ENCODE results near the gene MDM2. TPM values are rescaled to one million over a fixed set of nuclear protein-coding genes. Genes with fewer than 3 reads are reported as not detected.
"Not testable (repeated sequence)": the region's sequence is repeated elsewhere in the genome, so short reads cannot be mapped to it uniquely, and the experiment has no call there.

Gene MDM2
- total RNA-seq, 4 donors from 2014 or later: 39.5 to 84.1 (median 61.8) TPM

DNA sequence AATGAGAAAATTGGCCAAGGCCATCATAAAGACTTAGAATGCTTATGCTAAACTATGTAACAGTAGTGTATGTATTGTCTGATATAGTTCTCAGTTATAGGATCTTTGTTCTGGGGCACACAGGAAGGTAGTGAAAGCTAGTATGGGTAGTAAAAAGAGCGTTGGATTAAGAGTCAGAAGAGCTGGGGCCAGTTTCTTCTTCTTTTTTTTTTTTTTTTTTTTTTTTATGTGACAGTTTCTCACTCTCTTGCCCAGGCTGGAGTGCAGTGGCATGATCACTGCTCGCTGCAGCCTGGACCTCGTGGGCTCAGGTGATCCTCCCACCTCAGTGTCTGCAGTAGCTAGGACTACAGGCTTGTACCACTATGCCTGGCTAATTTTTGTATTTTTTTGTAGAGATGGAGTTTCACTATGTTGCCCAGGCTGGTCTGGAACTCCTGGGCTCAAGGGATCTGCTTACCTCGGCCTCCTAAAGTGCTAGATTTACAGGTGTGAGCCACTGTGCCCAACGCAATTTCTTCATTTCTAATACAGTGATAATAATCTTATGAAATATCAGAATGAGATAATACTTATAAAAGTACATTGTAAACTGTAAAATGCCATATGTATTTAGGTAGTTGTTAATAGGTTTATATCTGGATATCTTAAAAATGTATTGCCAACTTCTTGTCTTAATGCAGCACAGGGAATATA lies 7.4 kb downstream of the MDM2 start:
- WGBS: 77% methylated on average over 5 of the region's 5 CpGs
- TF ChIP-seq POLR2A (IDR thresholded peaks at IDR 0.05): no peak
- TF ChIP-seq, protein P1, sequence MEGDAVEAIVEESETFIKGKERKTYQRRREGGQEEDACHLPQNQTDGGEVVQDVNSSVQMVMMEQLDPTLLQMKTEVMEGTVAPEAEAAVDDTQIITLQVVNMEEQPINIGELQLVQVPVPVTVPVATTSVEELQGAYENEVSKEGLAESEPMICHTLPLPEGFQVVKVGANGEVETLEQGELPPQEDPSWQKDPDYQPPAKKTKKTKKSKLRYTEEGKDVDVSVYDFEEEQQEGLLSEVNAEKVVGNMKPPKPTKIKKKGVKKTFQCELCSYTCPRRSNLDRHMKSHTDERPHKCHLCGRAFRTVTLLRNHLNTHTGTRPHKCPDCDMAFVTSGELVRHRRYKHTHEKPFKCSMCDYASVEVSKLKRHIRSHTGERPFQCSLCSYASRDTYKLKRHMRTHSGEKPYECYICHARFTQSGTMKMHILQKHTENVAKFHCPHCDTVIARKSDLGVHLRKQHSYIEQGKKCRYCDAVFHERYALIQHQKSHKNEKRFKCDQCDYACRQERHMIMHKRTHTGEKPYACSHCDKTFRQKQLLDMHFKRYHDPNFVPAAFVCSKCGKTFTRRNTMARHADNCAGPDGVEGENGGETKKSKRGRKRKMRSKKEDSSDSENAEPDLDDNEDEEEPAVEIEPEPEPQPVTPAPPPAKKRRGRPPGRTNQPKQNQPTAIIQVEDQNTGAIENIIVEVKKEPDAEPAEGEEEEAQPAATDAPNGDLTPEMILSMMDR (IDR thresholded peaks at IDR 0.05): no peak
- TF ChIP-seq EP300 (IDR thresholded peaks at IDR 0.05): no peak
- no peak for TF ChIP-seq POLR2AphosphoS5 (IDR thresholded peaks at IDR 0.05)
- H3K27ac ChIP-seq: no peak overlapping the region
- H3K36me3 ChIP-seq: peaks cover 63% of the 10 kb centered on the region
- no peak for DNase-seq (ENCODE audit: low spot score in 2 of 2)
- H3K4me3 ChIP-seq: no peak overlapping the region
- no peaks in the 10 kb centered on the region for H3K27me3 ChIP-seq
- no peaks in the 10 kb centered on the region for H3K9me3 ChIP-seq
- peaks cover 28% of the 10 kb centered on the region for H3K4me1 ChIP-seq

DNA sequence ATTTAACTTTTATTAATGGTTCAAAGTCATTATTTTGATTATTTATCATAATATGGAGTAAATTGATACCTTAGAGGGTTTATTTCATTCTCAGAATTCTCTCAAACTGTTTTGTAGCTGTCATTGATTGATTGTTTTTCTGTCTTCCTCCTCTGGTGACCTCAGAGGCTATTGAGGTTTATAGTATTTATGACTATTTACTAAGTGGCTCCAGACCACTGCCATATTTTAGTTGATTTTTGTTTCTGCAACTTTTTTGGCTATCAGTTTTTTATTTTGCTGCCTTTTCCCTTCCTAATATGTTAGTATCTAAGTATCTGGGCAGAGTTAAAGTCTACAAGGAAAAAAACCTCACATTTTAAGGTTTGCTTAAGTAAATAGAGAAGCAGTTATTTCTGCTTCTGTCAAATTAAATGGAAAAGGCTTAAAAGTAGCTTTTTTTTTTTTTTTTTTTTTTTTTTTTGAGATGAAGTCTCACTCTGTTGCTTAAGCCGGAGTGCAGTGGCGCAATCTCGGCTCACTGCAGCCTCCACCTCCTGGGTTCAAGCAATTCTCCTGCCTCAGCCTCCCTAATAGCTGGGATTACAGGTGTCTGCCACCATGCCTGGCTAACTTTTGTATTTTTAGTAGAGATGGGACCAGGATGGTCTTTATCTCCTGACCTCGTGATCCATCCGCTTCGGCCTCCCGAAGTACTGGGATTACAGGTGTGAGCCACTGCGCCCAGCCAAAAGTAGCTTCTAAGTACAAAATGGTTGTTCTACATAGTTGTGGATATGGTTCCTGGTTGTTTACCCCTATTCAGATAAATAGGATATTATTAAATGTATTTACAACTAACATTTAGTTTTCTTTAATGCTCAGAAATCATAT lies 8.2 kb downstream of the MDM2 start:
- Histone ChIP-seq H3K27me3 (no peaks in the 10 kb centered on the region), H3K4me3 (no peak overlapping the region), H3K9me3 (no peaks in the 10 kb centered on the region), H3K27ac (no peak overlapping the region), H3K36me3 (peaks cover 61% of the 10 kb centered on the region), H3K4me1 (peaks cover 22% of the 10 kb centered on the region)
- DNase-seq (ENCODE audit: low spot score in 2 of 2): no peak
- WGBS: over 99% methylated on average over 8 of the region's 8 CpGs
- TF ChIP-seq, protein P1 (IDR thresholded peaks at IDR 0.05): no peak
- TF ChIP-seq POLR2A (IDR thresholded peaks at IDR 0.05): no peak
- TF ChIP-seq EP300 (IDR thresholded peaks at IDR 0.05): no peak
- no peak for TF ChIP-seq POLR2AphosphoS5 (IDR thresholded peaks at IDR 0.05)

DNA sequence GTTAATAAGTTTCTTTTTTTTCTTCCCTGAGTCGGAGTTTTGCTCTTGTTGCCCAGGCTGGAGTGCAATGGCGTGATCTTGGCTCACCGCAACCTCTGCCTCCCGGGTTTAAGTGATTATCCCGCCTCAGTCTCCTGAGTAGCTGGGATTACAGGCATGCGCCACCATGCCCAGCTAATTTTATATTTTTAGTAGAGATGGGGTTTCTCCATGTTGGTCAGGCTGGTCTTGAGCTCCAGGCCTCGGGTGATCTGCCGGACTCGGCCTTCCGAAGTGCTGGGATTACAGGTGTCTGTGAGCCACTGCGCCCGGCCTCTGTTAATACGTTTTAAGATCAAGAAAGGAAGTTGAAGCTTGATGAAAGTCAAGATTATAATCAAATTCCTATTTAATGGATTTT lies 11.5 kb downstream of the MDM2 start:
- H3K4me1 ChIP-seq; DNase-seq (ENCODE audit: low spot score in 2 of 2); H3K9me3 ChIP-seq; H3K27ac ChIP-seq; H3K27me3 ChIP-seq; H3K4me3 ChIP-seq: not testable (repeated sequence)
- peaks cover 82% of the 10 kb centered on the region for H3K36me3 ChIP-seq
- 92% methylated on average over 13 of the region's 13 CpGs for WGBS

DNA sequence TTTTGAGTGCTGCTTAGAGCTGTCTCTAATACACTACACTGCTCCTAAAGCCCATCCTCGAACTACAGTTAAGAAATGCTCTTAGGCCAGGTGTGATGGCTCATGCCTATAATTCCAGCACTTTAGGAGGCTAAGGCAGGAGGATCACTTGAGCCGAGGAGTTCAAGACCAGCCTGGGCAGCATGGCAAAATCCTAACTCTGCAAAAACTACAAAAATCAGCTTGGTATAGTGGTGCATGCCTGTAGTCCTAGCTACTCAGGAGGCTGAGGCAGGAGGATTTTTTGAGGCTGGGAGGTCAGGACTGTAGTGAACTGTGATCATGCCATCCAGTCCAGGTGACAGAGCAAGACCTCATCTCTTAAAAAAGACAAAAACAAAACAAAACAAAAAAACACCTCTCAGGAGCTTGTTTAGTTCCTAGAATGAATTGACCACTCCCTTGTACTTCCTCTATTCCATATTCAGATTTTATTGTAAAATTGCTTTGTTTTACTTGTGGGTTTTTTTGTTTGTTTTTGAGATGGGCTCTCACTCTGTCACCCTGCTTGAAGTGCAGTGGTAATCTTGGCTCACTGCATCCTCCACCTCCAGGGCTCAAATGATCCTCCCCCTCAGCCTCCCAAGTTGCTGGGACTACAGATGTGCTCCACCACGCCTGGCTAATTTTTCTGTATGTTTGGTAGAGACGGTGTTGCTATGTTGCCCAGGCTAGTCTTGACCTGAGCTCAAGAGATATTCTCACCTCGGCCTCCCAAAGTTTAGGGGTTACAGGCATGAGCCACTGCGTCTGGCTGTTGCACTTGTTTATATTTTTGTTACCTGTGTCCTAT lies 13.6 kb downstream of the MDM2 start:
- DNase-seq (ENCODE audit: low spot score in 2 of 2): no peak
- H3K9me3 ChIP-seq: no peaks in the 10 kb centered on the region
- H3K4me3 ChIP-seq: no peak overlapping the region
- no peaks in the 10 kb centered on the region for H3K27me3 ChIP-seq
- TF ChIP-seq POLR2A (IDR thresholded peaks at IDR 0.05): no peak
- TF ChIP-seq POLR2AphosphoS5 (IDR thresholded peaks at IDR 0.05): no peak
- TF ChIP-seq, protein P1 (IDR thresholded peaks at IDR 0.05): no peak
- TF ChIP-seq EP300 (IDR thresholded peaks at IDR 0.05): no peak
- WGBS: 95% methylated on average over 6 of the region's 6 CpGs
- peaks cover 82% of the 10 kb centered on the region for H3K36me3 ChIP-seq
- no peak overlapping the region for H3K27ac ChIP-seq
- no peaks in the 10 kb centered on the region for H3K4me1 ChIP-seq

DNA sequence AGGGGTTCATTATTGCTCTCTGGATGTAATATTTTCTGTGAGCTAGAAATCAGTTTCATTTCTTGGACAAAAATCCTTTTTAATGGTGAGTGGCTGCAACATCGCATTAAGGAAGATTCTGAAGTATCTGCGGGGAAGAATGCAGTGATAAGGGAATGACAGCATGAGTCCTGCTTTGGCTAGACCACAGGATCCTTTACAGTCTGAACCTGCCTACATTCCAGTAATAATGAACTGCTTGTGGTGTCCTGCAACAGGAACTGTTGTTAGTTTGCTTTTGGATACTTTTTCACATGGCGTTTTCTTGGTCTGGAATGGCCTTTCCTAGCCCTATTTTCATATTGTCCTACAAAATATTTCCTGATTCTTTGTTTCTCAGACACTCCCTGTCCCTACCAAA lies 15.7 kb downstream of the MDM2 start:
- H3K9me3 ChIP-seq: no peaks in the 10 kb centered on the region
- H3K4me3 ChIP-seq: no peak overlapping the region
- no peaks in the 10 kb centered on the region for H3K27me3 ChIP-seq
- peaks cover 84% of the 10 kb centered on the region for H3K36me3 ChIP-seq
- no peak for DNase-seq (ENCODE audit: low spot score in 2 of 2)
- TF ChIP-seq POLR2A (IDR thresholded peaks at IDR 0.05) (no peak), EP300 (IDR thresholded peaks at IDR 0.05) (no peak), POLR2AphosphoS5 (IDR thresholded peaks at IDR 0.05) (no peak)
- TF ChIP-seq, protein P1 (IDR thresholded peaks at IDR 0.05): no peak
- no peaks in the 10 kb centered on the region for H3K4me1 ChIP-seq
- 78% methylated on average over 3 of the region's 3 CpGs for WGBS
- no peak overlapping the region for H3K27ac ChIP-seq
